Loucy (cell line): ENCODE data around the gene LPIN1.

Source experiments
- H2AFZ ChIP-seq: fragments of 200-600 bp; sonication (generic); 2 replicates; pipeline ENCODE4 v1.6.0; 2016; ENCODE audit warnings: antibody characterized with exemption, mild to moderate bottlenecking, low read length, moderate library complexity
- H3F3A ChIP-seq: fragments of 200-600 bp; 2 replicates; pipeline ENCODE4 v1.6.0; 2016; ENCODE audit warnings: antibody characterized with exemption, low read depth, mild to moderate bottlenecking
- H3K27me3 ChIP-seq: fragments of 200-600 bp; sonication (generic); 2 replicates; pipeline ENCODE4 v1.6.1; 2014; ENCODE audit warnings: low read length, mild to moderate bottlenecking; ENCODE audit not compliant: insufficient read depth, poor library complexity, severe bottlenecking
- H3K36me3 ChIP-seq: fragments of 200-600 bp; sonication (generic); 2 replicates; pipeline ENCODE4 v1.6.1; 2016; ENCODE audit warnings: low read length; ENCODE audit not compliant: insufficient read depth
- H3K4me1 ChIP-seq: fragments of 200-600 bp; sonication (generic); 2 replicates; pipeline ENCODE4 v1.5.1; 2014; ENCODE audit warnings: low read length, mild to moderate bottlenecking; ENCODE audit not compliant: insufficient read depth, poor library complexity, severe bottlenecking
- H3K4me2 ChIP-seq: fragments of 200-600 bp; sonication (generic); 2 replicates; pipeline ENCODE4 v1.6.0; 2014; ENCODE audit warnings: antibody characterized with exemption, low read length, low read depth, mild to moderate bottlenecking; ENCODE audit not compliant: poor library complexity, severe bottlenecking
- H3K4me3 ChIP-seq: fragments of 200-600 bp; sonication (generic); 2 replicates; pipeline ENCODE4 v1.5.1; 2014; ENCODE audit warnings: low read length, mild to moderate bottlenecking, mixed read lengths; ENCODE audit not compliant: poor library complexity, severe bottlenecking
- H3K79me2 ChIP-seq: fragments of 200-600 bp; sonication (generic); 2 replicates; pipeline ENCODE4 v1.6.1; 2014; ENCODE audit warnings: low read length; ENCODE audit not compliant: insufficient read depth
- H3K9ac ChIP-seq: fragments of 200-600 bp; sonication (generic); 2 replicates; pipeline ENCODE4 v1.6.0; 2014; ENCODE audit warnings: mild to moderate bottlenecking, low read depth, low read length, moderate library complexity; ENCODE audit not compliant: poor library complexity, severe bottlenecking
- H3K9me2 ChIP-seq: fragments of 200-600 bp; sonication (generic); replicated peaks from 2 replicates; pipeline ENCODE4 v1.6.1; 2016; ENCODE audit warnings: low read depth, low read length, mixed read lengths
- H3K9me3 ChIP-seq: fragments of 200-600 bp; sonication (generic); 2 replicates; pipeline ENCODE4 v1.6.1; 2014; ENCODE audit warnings: mild to moderate bottlenecking, antibody characterized with exemption, low read length, low read depth; ENCODE audit not compliant: insufficient read depth
- H4K20me1 ChIP-seq: fragments of 200-600 bp; sonication (generic); 2 replicates; pipeline ENCODE4 v1.6.0; 2014; ENCODE audit warnings: antibody characterized with exemption, low read length, mild to moderate bottlenecking; ENCODE audit not compliant: insufficient read depth, poor library complexity, severe bottlenecking
- CTCF ChIP-seq: fragments of 200-600 bp; sonication (generic); conservative IDR thresholded peaks from 2 replicates; pipeline ENCODE4 v1.5.1; 2014; ENCODE audit warnings: mild to moderate bottlenecking, antibody characterized with exemption, low read length
- EZH2phosphoT487 ChIP-seq: fragments of 200-600 bp; IDR thresholded peaks from 2 replicates; pipeline ENCODE4 v1.6.1; 2018; ENCODE audit warnings: antibody characterized with exemption, mild to moderate bottlenecking, moderate library complexity, borderline replicate concordance

LPIN1 gene

GRCh38 chr2:11722292-11723060 lies 24.0 kb upstream of the LPIN1 start:
- Histone ChIP-seq H3K4me2 (no peak overlapping the region), H3K36me3 (no peaks in the 10 kb centered on the region), H3K4me3 (no peak overlapping the region), H2AFZ (peak overlapping the region; percentile 48), H3K9ac (no peak overlapping the region), H3K27me3 (no peaks in the 10 kb centered on the region), H3K79me2 (no peaks in the 10 kb centered on the region), H3K4me1 (peaks cover 32% of the 10 kb centered on the region), H3K9me3 (no peaks in the 10 kb centered on the region), H4K20me1 (no peaks in the 10 kb centered on the region), H3F3A (no peaks in the 10 kb centered on the region), H3K9me2 (no peaks in the 10 kb centered on the region)
- TF ChIP-seq EZH2phosphoT487, result no peak
- TF ChIP-seq CTCF, result no peak

- H3K9ac ChIP-seq, result no peak overlapping the region
- H3K79me2 ChIP-seq, result no peaks in the 10 kb centered on the region
- no peaks in the 10 kb centered on the region for H3K36me3 ChIP-seq
- H3K9me2 ChIP-seq, result no peaks in the 10 kb centered on the region
- no peaks in the 10 kb centered on the region for H3K27me3 ChIP-seq
- no peak overlapping the region for H3K4me3 ChIP-seq
- no peaks in the 10 kb centered on the region for H3K9me3 ChIP-seq
- no peak overlapping the region for H3K4me2 ChIP-seq
- H3F3A ChIP-seq, result no peaks in the 10 kb centered on the region
- TF ChIP-seq CTCF (no peak), EZH2phosphoT487 (no peak)
- 0 out of 2 replicates have a peak overlapping the region, but pooled peaks have one; percentile 48 for H2AFZ ChIP-seq
- no peaks in the 10 kb centered on the region for H4K20me1 ChIP-seq
- H3K4me1 ChIP-seq, result peaks cover 32% of the 10 kb centered on the region
These were observed 23.4 kb upstream of the LPIN1 start for GRCh38 chr2:11723061-11723371.

- no peak overlapping the region for H2AFZ ChIP-seq
- H3K27me3 ChIP-seq, result no peaks in the 10 kb centered on the region
- no peaks in the 10 kb centered on the region for H3K79me2 ChIP-seq
- no peaks in the 10 kb centered on the region for H4K20me1 ChIP-seq
- no peak for TF ChIP-seq EZH2phosphoT487
- no peak for TF ChIP-seq CTCF
- no peaks in the 10 kb centered on the region for H3K9me3 ChIP-seq
- H3K4me2 ChIP-seq, result no peak overlapping the region
- no peaks in the 10 kb centered on the region for H3K9me2 ChIP-seq
- no peaks in the 10 kb centered on the region for H3F3A ChIP-seq
- peaks cover 28% of the 10 kb centered on the region for H3K4me1 ChIP-seq
- H3K4me3 ChIP-seq, result no peak overlapping the region
- no peak overlapping the region for H3K9ac ChIP-seq
- H3K36me3 ChIP-seq, result no peaks in the 10 kb centered on the region
These were observed 22.3 kb upstream of the LPIN1 start for GRCh38 chr2:11724151-11724550.
